HG02981 (cell line): Measurements from ENCODE around the gene P4HA1.

Experiments used
- ATAC-seq: cut with Tn5 transposase; IDR thresholded peaks from one replicate; pipeline ENCODE4 v1.9.1; 2021; ENCODE audit warnings: mild to moderate bottlenecking, moderate library complexity; ENCODE audit not compliant: unreplicated experiment

The P4HA1 gene

DNA sequence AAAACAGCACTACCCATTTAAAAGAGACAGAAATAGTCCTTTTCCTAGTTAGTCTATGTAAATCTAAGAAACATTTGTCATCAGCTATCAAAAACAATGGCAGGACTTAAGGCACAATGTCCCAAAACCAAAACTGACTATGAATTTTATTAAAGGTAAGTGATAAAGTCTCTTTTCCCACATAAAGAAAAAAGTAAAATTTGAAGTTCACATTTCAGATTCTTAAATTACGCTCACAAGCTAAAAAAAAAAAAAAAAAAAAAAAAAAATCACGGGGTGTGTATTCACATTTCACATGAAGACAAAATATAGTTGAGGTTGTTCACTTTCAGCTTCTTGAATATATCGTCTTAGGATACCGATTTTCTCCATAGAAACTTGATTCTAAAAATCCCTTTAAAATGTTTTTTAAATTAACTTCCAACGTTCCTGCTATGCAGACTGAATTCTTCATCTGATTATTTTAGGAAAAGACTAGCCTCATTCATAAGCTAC is 1.6 kb downstream of the P4HA1 start:
- no peak for ATAC-seq

- ATAC-seq = no peak
These were observed 2.5 kb downstream of the P4HA1 start for GRCh38 chr10:73093922-73094850.

GRCh38 chr10:73092830-73093229 is 3.8 kb downstream of the P4HA1 start:
- ATAC-seq = no peak

DNA sequence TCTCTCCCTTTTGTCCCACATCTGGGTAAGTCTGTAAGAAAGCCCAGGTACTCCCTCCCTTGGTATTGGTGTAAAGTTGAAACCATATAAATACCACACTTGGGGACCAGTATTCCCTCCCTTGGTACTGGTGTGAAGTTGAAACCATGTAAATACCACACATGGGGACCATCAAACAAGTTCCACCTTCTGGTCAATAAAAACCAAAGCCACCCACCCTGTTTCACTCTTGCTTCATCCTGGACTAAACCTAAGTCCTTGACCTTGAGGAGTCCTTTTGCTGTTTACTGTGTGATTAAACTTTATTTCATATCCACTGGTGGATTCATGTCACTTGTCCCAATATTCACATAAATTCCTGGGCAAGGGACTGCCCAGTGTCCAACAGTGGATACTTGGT is 8.4 kb downstream of the P4HA1 start:
- ATAC-seq = no peak

GRCh38 chr10:73086816-73087215 is 9.8 kb downstream of the P4HA1 start:
- no peak for ATAC-seq

DNA sequence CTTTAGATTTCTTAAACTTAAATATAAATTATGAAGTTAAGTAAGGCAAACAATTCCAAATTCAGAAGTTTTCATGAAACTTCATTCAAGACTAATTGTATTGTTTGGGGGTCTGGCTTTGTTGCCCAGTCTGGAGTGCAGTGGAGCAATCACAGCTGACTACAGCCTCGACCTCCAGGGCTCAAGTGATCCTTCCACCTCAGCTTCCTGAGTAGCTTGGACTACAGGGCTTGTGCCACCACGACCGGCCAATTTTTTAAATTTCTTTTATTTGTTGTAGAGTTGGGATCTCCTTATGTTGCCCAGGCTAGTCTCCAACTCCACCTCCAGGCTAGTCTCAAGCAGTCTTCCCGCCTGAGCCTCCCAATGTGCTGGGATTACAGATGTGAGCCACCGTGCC is 12.5 kb downstream of the P4HA1 start:
- ATAC-seq = no peak

DNA sequence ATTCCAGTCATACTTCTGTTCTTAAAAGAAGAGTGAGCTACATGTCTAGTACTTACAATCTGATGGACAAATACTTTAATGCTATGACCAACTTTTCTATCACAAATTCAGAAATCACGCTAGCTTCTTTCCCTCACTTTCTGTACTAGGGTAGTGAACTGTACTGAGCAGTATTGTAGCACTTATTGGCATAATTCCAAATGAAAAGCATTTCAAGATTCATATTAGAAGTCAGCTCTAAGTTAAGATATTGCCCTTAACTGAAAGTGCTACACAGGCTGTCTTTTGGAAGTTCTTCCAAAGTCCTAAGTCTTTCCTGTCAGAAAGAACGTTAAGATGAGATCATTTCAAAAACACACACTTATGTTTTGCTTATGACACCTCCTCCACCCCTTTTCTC is 13.4 kb downstream of the P4HA1 start:
- no peak for ATAC-seq

GRCh38 chr10:73079779-73080541 is 16.7 kb downstream of the P4HA1 start:
- peak; percentile 82 for ATAC-seq

- no peak for ATAC-seq
These were observed 20.1 kb downstream of the P4HA1 start for GRCh38 chr10:73076360-73077183.

DNA sequence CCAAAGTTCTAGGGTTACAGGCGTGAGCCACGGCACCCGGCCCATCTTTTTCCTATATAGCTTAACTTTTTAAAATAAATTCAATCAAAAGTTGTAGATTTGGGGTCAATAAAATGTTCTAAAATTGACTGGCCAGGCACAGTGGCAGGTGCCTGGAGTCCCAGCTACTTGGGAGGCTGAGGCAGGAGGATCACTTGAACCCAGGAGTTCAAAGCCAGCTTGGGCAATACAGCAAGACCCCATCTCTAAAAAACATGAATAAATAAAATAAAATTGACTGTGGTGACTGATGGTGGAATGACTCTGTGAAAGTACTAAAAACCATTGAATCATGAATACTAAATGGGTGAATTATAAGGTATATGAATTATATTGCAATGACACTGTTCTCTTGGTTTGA is 20.8 kb downstream of the P4HA1 start:
- ATAC-seq = no peak

- ATAC-seq = no peak
These were observed 23.0 kb downstream of the P4HA1 start for GRCh38 chr10:73073627-73074026.

- ATAC-seq = no peak
These were observed 31.2 kb downstream of the P4HA1 start for GRCh38 chr10:73065441-73065840.

- no peak for ATAC-seq
These were observed 34.9 kb downstream of the P4HA1 start for GRCh38 chr10:73061743-73062142.

DNA sequence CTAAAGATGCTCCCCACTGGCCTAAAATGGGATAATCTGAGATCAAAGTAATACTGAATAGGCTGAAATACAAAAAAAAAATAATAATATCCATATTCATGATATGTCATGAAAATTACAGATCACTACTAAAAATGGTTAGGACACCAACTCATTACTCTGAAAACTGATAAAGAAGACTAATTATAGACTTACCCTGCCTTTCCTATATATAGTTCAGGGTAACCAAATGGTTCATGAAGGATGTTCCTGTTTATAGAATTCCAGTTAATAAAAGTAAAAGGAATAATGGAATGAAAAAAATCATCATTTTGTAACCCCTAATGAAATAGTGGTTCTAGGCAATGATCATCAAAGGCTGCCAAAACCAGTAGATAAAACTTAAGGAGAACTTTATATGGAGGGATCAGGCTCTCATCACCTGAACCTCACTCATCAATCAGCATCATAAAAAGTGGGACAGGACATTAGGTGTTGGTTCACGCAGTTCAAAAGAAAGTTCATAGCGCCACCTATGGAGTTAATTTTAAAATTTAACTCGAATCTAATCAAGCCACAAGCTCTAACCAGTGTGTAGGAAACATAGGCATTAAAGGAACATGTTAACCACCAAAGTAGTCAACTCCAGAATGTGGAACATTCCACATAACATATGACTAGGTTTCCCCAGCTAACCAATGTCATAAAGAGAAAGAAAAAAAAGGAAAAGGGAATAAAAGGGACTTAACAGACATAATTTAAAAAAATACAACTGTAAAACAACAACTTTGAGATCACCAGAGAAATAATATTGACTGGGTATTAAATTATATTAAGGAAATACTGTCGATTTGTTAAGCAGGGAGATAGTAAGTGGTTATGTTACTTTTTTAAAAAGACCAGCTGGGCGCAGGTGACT is 35.7 kb downstream of the P4HA1 start:
- ATAC-seq = no peak

DNA sequence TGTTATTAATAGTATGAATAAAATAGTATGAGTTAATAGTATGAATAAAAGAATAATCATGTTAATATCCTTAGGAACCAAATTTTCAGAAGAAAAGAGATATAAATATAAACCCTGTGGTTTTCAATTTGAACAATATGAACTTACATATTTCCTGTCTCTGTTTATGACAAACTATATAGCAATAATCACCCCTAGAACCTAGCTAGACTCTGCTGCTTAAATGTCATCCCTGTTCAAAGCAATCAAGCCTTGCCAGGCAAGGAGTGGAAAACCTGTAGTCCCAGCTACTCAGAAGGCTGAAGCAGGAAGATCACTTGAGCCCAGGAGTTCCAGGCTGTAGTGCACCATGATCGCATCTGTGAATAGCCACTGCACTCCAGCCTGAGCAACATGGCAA is 36.5 kb downstream of the P4HA1 start:
- ATAC-seq = no peak

DNA sequence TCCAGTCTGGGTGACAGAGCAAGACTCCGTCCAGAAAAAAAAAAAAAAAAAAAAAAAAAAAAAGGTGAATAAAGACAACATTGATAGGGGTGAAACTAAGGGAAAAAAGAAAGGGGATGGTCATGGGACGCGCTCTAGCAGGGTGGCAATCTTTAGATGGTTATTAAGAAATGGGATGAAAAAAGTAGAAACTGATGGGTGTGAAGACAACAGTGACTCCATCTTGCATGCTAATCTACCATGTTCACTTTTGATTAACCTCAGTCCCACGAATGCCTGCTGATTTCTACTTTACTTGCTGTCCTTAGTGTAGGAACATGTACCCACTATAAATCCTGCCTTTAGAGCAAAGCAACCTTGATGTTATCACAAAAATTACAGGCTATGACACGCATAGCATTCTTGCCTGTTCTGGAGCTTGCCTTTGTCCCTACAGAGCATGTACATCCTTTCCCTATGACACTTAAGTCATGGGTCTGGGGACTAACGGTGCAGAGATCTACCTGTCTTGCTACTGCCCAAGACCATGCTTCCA is 38.5 kb downstream of the P4HA1 start:
- ATAC-seq = no peak

GRCh38 chr10:73054286-73054685 is 42.4 kb downstream of the P4HA1 start:
- ATAC-seq = peak; percentile 94

GRCh38 chr10:73053275-73053674 is 43.4 kb downstream of the P4HA1 start:
- ATAC-seq = no peak

GRCh38 chr10:73044378-73045285 is 52.0 kb downstream of the P4HA1 start:
- no peak for ATAC-seq
